Mucosa of descending colon (tissue), 3 donors: Measurements from ENCODE around the gene ADD1. TPM values are rescaled to one million over a fixed set of nuclear protein-coding genes. Genes with fewer than 3 reads are reported as not detected.

Experiments used
- ATAC-seq: fragments of 200-7000 bp; cut with Tn5 transposase; one replicate; pipeline ENCODE4 v1.9.1; 2020; ENCODE audit warnings: mild to moderate bottlenecking, moderate library complexity
- DNase-seq, 3 donors: peaks; one replicate each; pipeline ENCODE4 v3.0.0-alpha.2; 2020
- H3K36me3 ChIP-seq: fragments of 200-600 bp; one replicate; pipeline ENCODE4 v1.8.0; 2021; ENCODE audit warnings: low read depth, mild to moderate bottlenecking
- H3K4me1 ChIP-seq: fragments of 200-600 bp; one replicate; pipeline ENCODE4 v1.8.0; 2021; ENCODE audit warnings: low read depth, mild to moderate bottlenecking
- H3K4me3 ChIP-seq: fragments of 200-600 bp; one replicate; pipeline ENCODE4 v1.8.0; 2021; ENCODE audit warnings: mild to moderate bottlenecking
- H3K9me3 ChIP-seq: fragments of 200-600 bp; one replicate; pipeline ENCODE4 v1.8.0; 2021; ENCODE audit warnings: mild to moderate bottlenecking
- intact Hi-C, 2 donors: fragments of 100-400 bp; cut with DNase I in 1 of 2; cut with micrococcal nuclease in 1 of 2; formaldehyde crosslinking; loops; one replicate each; pipeline versions ENCODE4 v1.11.0 to v1.11.1; 2022; cut with DNase I, micrococcal nuclease
- total RNA-seq, 3 donors: library from RNA; stranded (reverse); fragmentation: NEBNext Ultra II Directional in 2 of 3; extraction: Animal tissue kit (Norgen Biotek cat#: 25700) in 2 of 3; gene quantifications; one replicate each; pipeline versions ENCODE4 v1.2.1 to v1.2.4, GENCODE V29; 2021 to 2023
- TF ChIP-seq, protein P1 (sequence below): fragments of 200-600 bp; IDR thresholded peaks from one replicate; pipeline ENCODE4 v1.8.0; 2022; ENCODE audit warnings: antibody characterized with exemption, mild to moderate bottlenecking
- donor health status: DM: no; HTN: no; CAD: no; lungs with moderate emphysema.
- donor health status: DM: no; HTN: no; CAD: no.
- donor health status: DM: no; HTN: yes; CAD: no.

The ADD1 gene
- total RNA-seq, 3 donors from 2014 or later, result 201 to 373 (median 261) TPM

DNA sequence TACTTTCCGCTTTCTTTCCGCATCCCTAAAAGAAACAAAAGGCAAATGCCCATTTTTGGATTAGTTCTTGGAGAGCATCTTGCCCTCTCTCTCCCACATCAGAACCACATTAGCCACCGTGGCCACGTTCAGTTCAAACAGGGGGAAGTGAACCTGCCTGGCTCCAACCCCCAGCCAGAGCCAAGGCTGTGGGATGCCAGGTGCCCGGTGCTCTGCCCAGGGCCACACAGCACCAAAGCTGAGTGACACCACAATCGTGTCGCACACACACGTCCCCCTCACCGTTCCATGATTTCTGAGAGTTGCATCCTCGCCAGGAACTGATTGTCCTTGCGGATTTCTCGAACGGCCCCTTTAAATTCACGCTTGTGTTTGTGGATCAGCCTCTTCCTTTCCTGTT, 95.3 kb downstream of the ADD1 start:
- Histone ChIP-seq H3K4me1 (peaks cover 20% of the 10 kb centered on the region), H3K36me3 (peaks cover 3% of the 10 kb centered on the region), H3K4me3 (no peak overlapping the region), H3K9me3 (no peaks in the 10 kb centered on the region)
- intact Hi-C loops, result loop anchor here (10.0 kb wide), 2 partner anchors 94 to 174 kb away; partner anchors contain the start of gene ADD1 (in 1 of the 2)
- DNase-seq (peak in 1 of 3 donors; percentile 26), ATAC-seq (no peak)
- TF ChIP-seq, protein P1, sequence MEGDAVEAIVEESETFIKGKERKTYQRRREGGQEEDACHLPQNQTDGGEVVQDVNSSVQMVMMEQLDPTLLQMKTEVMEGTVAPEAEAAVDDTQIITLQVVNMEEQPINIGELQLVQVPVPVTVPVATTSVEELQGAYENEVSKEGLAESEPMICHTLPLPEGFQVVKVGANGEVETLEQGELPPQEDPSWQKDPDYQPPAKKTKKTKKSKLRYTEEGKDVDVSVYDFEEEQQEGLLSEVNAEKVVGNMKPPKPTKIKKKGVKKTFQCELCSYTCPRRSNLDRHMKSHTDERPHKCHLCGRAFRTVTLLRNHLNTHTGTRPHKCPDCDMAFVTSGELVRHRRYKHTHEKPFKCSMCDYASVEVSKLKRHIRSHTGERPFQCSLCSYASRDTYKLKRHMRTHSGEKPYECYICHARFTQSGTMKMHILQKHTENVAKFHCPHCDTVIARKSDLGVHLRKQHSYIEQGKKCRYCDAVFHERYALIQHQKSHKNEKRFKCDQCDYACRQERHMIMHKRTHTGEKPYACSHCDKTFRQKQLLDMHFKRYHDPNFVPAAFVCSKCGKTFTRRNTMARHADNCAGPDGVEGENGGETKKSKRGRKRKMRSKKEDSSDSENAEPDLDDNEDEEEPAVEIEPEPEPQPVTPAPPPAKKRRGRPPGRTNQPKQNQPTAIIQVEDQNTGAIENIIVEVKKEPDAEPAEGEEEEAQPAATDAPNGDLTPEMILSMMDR, result no peak

DNA sequence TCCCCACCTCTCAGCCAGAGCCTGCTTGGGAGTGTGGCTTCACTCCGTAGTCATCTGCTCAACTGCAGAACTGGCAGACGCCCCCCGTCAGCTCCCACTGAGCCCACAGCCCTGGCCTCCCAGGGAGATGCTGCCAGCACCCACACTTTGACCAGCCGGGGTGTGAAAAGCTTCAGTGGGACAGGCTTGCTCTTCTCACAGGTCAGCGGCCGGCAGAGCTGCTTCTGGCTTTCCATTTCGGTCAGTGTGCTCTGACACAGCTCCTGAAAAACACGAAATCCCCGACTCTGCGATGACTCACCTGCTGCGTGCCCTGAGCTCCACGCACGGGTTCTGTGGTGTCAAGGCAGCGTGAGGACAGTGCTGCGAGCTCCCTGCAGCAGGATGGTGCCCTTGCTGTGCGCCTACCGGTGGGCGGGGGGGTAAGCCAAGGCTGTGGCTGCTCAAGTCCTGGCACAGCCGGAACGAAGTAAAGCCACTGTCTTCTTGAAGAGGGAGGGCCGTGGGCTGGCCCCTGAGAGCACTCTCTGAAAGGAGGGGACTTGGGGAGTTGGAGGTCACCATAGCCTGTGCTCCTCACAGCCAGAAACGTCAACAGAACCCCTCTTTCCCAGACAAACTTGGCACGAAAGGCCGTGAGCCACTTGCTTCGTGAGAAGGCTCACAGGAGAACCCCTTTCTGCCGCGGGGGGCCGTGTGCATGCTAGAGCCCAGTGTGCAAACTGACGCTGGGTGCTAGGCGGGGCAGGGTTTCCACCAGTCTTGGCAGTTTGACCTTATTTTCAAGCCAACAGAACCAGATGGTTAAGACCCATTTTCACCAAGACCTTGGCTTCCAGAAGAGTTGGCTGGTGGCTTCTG, 96.0 kb downstream of the ADD1 start:
- Histone ChIP-seq H3K4me3 (no peak overlapping the region), H3K9me3 (no peaks in the 10 kb centered on the region), H3K36me3 (peaks cover 3% of the 10 kb centered on the region), H3K4me1 (peaks cover 20% of the 10 kb centered on the region)
- TF ChIP-seq, protein P1, result no peak
- ATAC-seq (no peak), DNase-seq (peak in 1 of 3 donors; percentile 52)
- intact Hi-C loops, result loop anchor here (10.0 kb wide), 2 partner anchors 95 to 175 kb away; partner anchors contain the start of gene ADD1 (in 1 of the 2)

DNA sequence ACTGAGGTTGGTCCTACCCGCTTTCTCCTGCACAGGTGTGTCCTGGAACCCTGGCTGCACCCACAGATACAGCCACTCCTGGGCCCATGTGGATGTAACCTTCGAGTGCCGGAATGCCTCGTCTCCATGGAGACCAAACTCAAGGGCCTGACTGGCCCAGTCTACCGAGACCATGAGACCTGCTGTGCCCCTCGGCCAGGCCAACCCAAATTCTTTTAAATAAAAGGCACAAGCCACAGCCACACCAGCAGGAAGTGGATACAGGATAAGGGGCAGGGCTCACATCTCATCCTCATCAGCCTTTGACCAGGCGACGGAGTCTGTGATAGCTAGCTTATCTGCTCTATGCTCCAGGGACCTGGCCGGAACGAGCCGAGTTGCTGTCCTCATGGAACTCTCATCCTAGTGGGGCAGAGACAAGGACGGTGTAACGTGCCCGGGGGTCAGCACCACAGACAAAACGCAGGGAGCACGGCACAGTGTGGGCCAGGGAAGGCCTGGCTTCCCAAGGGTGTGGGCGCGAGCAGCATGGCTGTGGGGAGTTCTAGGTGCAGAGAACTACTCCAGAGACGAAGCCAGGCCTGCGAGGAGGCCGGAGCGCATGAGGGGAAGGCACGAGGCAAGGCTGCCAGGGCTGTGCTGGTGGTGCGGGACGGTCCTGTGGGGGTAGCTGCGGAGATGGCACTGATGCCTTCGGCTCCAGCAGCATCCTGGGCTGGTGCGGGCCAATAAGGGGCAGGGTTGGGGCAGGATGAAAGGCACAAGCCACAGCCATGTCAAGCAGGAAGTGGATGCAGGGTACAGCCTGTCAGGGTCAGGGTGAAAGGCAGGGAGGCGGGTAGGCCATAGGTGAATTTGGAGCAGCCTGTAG, 96.9 kb downstream of the ADD1 start:
- peak in 1 of 3 donors; percentile 53 for DNase-seq
- intact Hi-C loops, result loop anchor here in 1 of 2 donors (10.0 kb wide), 1 partner anchor 176 kb away; no protein-coding TSS in a partner anchor

DNA sequence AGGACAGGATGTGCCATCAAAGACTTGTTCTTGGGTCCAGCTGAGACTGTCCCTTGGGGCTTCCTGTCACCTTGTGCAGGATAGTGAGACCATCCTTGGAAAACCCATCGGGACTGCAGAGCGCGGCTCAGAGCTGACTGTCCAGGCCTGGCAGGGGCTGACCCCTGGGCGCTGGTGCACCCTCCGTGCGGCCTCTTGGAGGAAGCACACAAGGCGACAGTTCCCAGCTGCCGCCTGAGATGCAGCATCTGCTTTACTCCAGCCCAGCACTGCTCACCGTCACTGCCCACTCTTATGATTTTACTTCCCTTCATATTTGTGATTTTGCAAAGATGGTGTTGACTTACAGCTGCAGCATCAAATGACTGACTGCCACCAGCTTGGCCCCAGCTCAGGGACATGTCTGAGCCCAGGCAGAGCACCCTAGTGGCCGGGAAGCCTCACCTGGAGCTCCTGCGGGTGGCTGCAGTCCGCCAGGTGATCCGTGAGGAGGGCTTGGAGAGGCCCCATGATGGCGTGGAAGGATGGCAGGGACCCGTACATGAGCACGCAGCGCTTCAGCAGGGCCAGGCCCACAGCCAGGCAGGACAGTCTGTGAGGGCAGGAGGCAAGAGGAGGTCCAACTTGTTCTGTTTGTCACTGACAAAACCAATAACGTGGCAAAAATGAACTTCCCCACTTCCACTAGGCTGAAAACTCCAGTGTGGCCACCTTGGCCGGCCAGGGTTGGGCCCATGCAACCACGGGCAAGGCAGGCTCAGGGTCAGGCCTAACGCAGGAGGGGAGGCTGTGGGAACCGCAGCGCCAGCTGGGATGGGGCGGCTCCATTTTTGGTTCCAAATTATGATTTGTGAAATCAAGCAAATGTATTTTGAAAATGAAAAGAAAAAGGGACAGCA, 97.7 kb downstream of the ADD1 start:
- peaks cover 3% of the 10 kb centered on the region for H3K36me3 ChIP-seq
- H3K4me3 ChIP-seq, result no peak overlapping the region
- peaks cover 7% of the 10 kb centered on the region for H3K4me1 ChIP-seq
- no peak for ATAC-seq
- intact Hi-C loops, result loop anchor here in 1 of 2 donors (10.0 kb wide), 1 partner anchor 177 kb away; no protein-coding TSS in a partner anchor
- TF ChIP-seq, protein P1, result no peak
- no peaks in the 10 kb centered on the region for H3K9me3 ChIP-seq
- peak in 1 of 3 donors; percentile 51 for DNase-seq

More for the DNA sequence above, 96.9 kb downstream of the ADD1 start:
- ATAC-seq, result no peak
- Histone ChIP-seq H3K36me3 (peaks cover 3% of the 10 kb centered on the region), H3K4me1 (peaks cover 16% of the 10 kb centered on the region), H3K4me3 (no peak overlapping the region), H3K9me3 (no peaks in the 10 kb centered on the region)
- TF ChIP-seq, protein P1, result no peak
